Uterus (tissue), 2 donors: ENCODE measurements around the gene RMDN3.

Source experiments
- POLR2A ChIP-seq, 2 donors: fragments of 450-650 bp; IDR thresholded peaks; one replicate each; pipeline ENCODE4 v1.6.1; 2016; ENCODE audit warnings: antibody characterized with exemption in 2 of 2, mild to moderate bottlenecking in 1 of 2, moderate library complexity in 1 of 2
- TF ChIP-seq, protein P1 (sequence below), 4 experiments: fragments of 200-600 bp in 2 of 4; fragments of 450-650 bp in 2 of 4; sonication (generic) in 2 of 4; IDR thresholded peaks; one replicate each; pipeline ENCODE4 v1.5.1; 2016 to 2019; ENCODE audit warnings: antibody characterized with exemption in 4 of 4, mild to moderate bottlenecking in 2 of 4, moderate library complexity in 1 of 4

DNA sequence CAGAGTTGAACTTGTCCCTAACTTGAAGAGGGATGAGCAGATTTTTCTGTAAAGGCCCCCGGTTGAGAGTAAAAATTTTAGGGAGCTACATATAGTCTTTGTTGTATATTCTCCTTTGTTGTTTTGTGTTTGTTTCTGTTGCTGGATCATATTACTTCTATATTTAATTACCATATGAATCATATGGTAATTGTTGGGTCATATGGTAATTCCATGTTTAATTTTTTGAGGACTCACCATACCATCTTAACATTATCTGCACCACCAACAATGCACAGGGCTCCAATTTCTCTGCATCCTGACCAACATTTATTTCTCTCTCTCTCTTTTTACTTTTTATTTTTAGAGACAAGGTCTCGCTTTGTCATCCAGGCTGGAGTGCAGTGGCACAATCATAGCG lies 44.5 kb upstream of the RMDN3 start:
- TF ChIP-seq, protein P1, sequence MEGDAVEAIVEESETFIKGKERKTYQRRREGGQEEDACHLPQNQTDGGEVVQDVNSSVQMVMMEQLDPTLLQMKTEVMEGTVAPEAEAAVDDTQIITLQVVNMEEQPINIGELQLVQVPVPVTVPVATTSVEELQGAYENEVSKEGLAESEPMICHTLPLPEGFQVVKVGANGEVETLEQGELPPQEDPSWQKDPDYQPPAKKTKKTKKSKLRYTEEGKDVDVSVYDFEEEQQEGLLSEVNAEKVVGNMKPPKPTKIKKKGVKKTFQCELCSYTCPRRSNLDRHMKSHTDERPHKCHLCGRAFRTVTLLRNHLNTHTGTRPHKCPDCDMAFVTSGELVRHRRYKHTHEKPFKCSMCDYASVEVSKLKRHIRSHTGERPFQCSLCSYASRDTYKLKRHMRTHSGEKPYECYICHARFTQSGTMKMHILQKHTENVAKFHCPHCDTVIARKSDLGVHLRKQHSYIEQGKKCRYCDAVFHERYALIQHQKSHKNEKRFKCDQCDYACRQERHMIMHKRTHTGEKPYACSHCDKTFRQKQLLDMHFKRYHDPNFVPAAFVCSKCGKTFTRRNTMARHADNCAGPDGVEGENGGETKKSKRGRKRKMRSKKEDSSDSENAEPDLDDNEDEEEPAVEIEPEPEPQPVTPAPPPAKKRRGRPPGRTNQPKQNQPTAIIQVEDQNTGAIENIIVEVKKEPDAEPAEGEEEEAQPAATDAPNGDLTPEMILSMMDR (IDR thresholded peaks at IDR 0.05) = no peak
- TF ChIP-seq POLR2A (IDR thresholded peaks at IDR 0.05) = no peak
